AG09309 (cell line): ENCODE results near the gene TPBGL.

ENCODE experiments used
- DNase-seq: peaks from one replicate; pipeline ENCODE4 v3.0.0-alpha.2; 2010; ENCODE audit warnings: low read depth
- H3K4me3 ChIP-seq: 2 replicates; pipeline ENCODE4 v1.5.1; 2011; ENCODE audit warnings: mild to moderate bottlenecking, low read depth, low read length, moderate library complexity; ENCODE audit not compliant: control insufficient read depth
- CTCF ChIP-seq: IDR thresholded peaks from 2 replicates; pipeline ENCODE4 v1.5.1; 2011; ENCODE audit warnings: mild to moderate bottlenecking, low read depth, low read length, inconsistent platforms; ENCODE audit not compliant: insufficient read depth, control insufficient read depth; ENCODE audit errors: missing control alignments

Gene TPBGL

GRCh38 chr11:75289511-75289760, 48.9 kb downstream of the TPBGL start:
- TF ChIP-seq CTCF, result no peak
- DNase-seq, result no peak
- H3K4me3 ChIP-seq, result no peak overlapping the region

- H3K4me3 ChIP-seq, result no peak overlapping the region
- DNase-seq, result no peak
- TF ChIP-seq CTCF, result no peak
Measured at GRCh38 chr11:75289919-75290318, 49.3 kb downstream of the TPBGL start.

GRCh38 chr11:75291741-75292140, 51.2 kb downstream of the TPBGL start:
- no peak overlapping the region for H3K4me3 ChIP-seq
- TF ChIP-seq CTCF, result no peak
- no peak for DNase-seq

GRCh38 chr11:75292943-75293342, 52.4 kb downstream of the TPBGL start:
- DNase-seq, result no peak
- TF ChIP-seq CTCF, result no peak
- no peak overlapping the region for H3K4me3 ChIP-seq
